K562 (cell line): Measurements from ENCODE around the gene GFRA1.

Experiments used
- EP300 ChIP-seq: IDR thresholded peaks from 2 replicates; pipeline ENCODE4 v1.6.1; 2012; ENCODE audit warnings: low read length, improper control_type of control experiment
- GTF2F1 ChIP-seq: IDR thresholded peaks from 2 replicates; pipeline ENCODE4 v1.6.1; 2011; ENCODE audit warnings: low read depth, low read length, improper control_type of control experiment
- NFE2L1 ChIP-seq: fragments of 450-650 bp; IDR thresholded peaks from 2 replicates; pipeline ENCODE4 v1.6.1; 2016; ENCODE audit warnings: missing genetic modification characterization, low read depth, mild to moderate bottlenecking, missing compliant biosample characterization, moderate library complexity, borderline replicate concordance
- POLR2A ChIP-seq: fragments of 450-650 bp; conservative IDR thresholded peaks from 2 replicates; pipeline ENCODE4 v1.6.1; 2016
- ZKSCAN1 ChIP-seq: fragments of 150-350 bp; IDR thresholded peaks from 2 replicates; pipeline ENCODE4 v1.6.1; 2016; ENCODE audit warnings: low read depth, low read length
- ZNF140 ChIP-seq: fragments of 250-450 bp; sonication (Bioruptor Pico); IDR thresholded peaks from 2 replicates; pipeline ENCODE4 v1.8.0; 2021; ENCODE audit warnings: moderate library complexity, mild to moderate bottlenecking, inconsistent platforms
- TF ChIP-seq, protein P1 (sequence below), 3 experiments: IDR thresholded peaks in 2 of 3; conservative IDR thresholded peaks in 1 of 3; 2 replicates each; pipeline ENCODE4 v1.5.1; 2011 to 2012; ENCODE audit warnings: low read length in 3 of 3, mild to moderate bottlenecking in 3 of 3, control low read depth in 2 of 3, improper control_type of control experiment in 1 of 3, inconsistent platforms in 1 of 3, low read depth in 1 of 3, mixed read lengths in 1 of 3, moderate library complexity in 1 of 3; ENCODE audit not compliant: insufficient read depth in 2 of 3

DNA sequence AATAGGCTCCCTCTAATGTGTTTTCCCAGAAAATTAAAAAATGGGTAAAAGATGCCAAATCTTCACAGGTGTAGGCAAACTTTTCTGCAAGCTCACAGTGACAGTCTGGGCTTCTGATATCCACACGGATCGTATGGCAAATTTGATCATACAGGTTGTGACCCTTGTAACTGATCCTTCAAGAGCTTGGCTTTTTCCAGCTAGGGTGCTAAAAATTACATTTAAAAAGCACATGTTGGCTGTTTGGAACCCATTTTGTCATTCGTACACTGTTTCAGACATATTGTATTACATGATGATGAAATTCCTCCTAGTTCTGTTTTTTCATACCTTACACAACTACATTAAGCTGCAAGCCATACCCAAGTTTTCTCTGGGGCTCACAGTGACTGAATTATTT lies 138.7 kb downstream of the GFRA1 start:
- TF ChIP-seq, protein P1, sequence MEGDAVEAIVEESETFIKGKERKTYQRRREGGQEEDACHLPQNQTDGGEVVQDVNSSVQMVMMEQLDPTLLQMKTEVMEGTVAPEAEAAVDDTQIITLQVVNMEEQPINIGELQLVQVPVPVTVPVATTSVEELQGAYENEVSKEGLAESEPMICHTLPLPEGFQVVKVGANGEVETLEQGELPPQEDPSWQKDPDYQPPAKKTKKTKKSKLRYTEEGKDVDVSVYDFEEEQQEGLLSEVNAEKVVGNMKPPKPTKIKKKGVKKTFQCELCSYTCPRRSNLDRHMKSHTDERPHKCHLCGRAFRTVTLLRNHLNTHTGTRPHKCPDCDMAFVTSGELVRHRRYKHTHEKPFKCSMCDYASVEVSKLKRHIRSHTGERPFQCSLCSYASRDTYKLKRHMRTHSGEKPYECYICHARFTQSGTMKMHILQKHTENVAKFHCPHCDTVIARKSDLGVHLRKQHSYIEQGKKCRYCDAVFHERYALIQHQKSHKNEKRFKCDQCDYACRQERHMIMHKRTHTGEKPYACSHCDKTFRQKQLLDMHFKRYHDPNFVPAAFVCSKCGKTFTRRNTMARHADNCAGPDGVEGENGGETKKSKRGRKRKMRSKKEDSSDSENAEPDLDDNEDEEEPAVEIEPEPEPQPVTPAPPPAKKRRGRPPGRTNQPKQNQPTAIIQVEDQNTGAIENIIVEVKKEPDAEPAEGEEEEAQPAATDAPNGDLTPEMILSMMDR (IDR thresholded peaks at IDR 0.05 in 2 of 3, conservative IDR thresholded peaks at IDR 0.05 in 1 of 3; ENCODE audit: insufficient read depth in 2 of 3, low read depth in 1 of 3, low read length in 3 of 3): no peak
- TF ChIP-seq ZNF140 (CRISPR knock-in tag): no peak
- no peak for TF ChIP-seq ZKSCAN1
- no peak for TF ChIP-seq EP300
- no peak for TF ChIP-seq GTF2F1
- TF ChIP-seq POLR2A: no peak
- no peak for TF ChIP-seq NFE2L1 (tag)
